T-helper 1 cell treated with Interleukin-12 subunit alpha and Interleukin-12 subunit beta and Interleukin-4 antibody, amounts not matched to agents 30 μg/mL and 1 μg/mL, for 36 hours (primary cell): ENCODE results near the gene LMX1B.

Experiments
- H3K27ac Mint-ChIP-seq: one replicate; pipeline ENCODE4 v1.8.0; 2021; ENCODE audit warnings: mild to moderate bottlenecking, mixed read lengths
- H3K27me3 Mint-ChIP-seq: one replicate; pipeline ENCODE4 v1.8.0; 2021; ENCODE audit warnings: low read depth, mixed read lengths
- H3K36me3 Mint-ChIP-seq: one replicate; pipeline ENCODE4 v1.8.0; 2021; ENCODE audit warnings: low read depth, mixed read lengths
- H3K4me1 Mint-ChIP-seq: one replicate; pipeline ENCODE4 v1.8.0; 2021; ENCODE audit warnings: low read depth, mixed read lengths
- H3K4me3 Mint-ChIP-seq: one replicate; pipeline ENCODE4 v1.8.0; 2021; ENCODE audit warnings: mild to moderate bottlenecking, moderate library complexity, mixed read lengths
- H3K9me3 Mint-ChIP-seq: one replicate; pipeline ENCODE4 v1.8.0; 2021; ENCODE audit warnings: mixed read lengths

The LMX1B gene

GRCh38 chr9:126663661-126664072, 49.9 kb downstream of the LMX1B start:
- H3K36me3 Mint-ChIP-seq = no peaks in the 10 kb centered on the region
- H3K27me3 Mint-ChIP-seq = peaks cover 17% of the 10 kb centered on the region
- no peaks in the 10 kb centered on the region for H3K4me1 Mint-ChIP-seq
- no peak overlapping the region for H3K4me3 Mint-ChIP-seq
- H3K27ac Mint-ChIP-seq = no peak overlapping the region
- no peaks in the 10 kb centered on the region for H3K9me3 Mint-ChIP-seq

- H3K27me3 Mint-ChIP-seq = peaks cover 17% of the 10 kb centered on the region
- H3K4me1 Mint-ChIP-seq = no peaks in the 10 kb centered on the region
- no peak overlapping the region for H3K27ac Mint-ChIP-seq
- H3K9me3 Mint-ChIP-seq = no peaks in the 10 kb centered on the region
- no peaks in the 10 kb centered on the region for H3K36me3 Mint-ChIP-seq
- H3K4me3 Mint-ChIP-seq = no peak overlapping the region
These were observed 51.3 kb downstream of the LMX1B start for GRCh38 chr9:126664900-126665643.

GRCh38 chr9:126665644-126666035, 51.9 kb downstream of the LMX1B start:
- Mint-ChIP-seq H3K4me3 (no peak overlapping the region), H3K27ac (no peak overlapping the region), H3K4me1 (no peaks in the 10 kb centered on the region), H3K36me3 (no peaks in the 10 kb centered on the region), H3K27me3 (peaks cover 17% of the 10 kb centered on the region), H3K9me3 (no peaks in the 10 kb centered on the region)

- Mint-ChIP-seq H3K9me3 (no peaks in the 10 kb centered on the region), H3K27ac (no peak overlapping the region), H3K27me3 (peaks cover 17% of the 10 kb centered on the region), H3K4me3 (no peak overlapping the region), H3K4me1 (no peaks in the 10 kb centered on the region), H3K36me3 (no peaks in the 10 kb centered on the region)
These were observed 52.6 kb downstream of the LMX1B start for GRCh38 chr9:126666155-126666803.

GRCh38 chr9:126667190-126668055, 53.7 kb downstream of the LMX1B start:
- Mint-ChIP-seq H3K36me3 (no peaks in the 10 kb centered on the region), H3K27ac (no peak overlapping the region), H3K4me3 (no peak overlapping the region), H3K27me3 (peaks cover 24% of the 10 kb centered on the region), H3K9me3 (no peaks in the 10 kb centered on the region), H3K4me1 (no peaks in the 10 kb centered on the region)

GRCh38 chr9:126668058-126668457, 54.3 kb downstream of the LMX1B start:
- Mint-ChIP-seq H3K4me3 (no peak overlapping the region), H3K36me3 (no peaks in the 10 kb centered on the region), H3K4me1 (no peaks in the 10 kb centered on the region), H3K9me3 (no peaks in the 10 kb centered on the region), H3K27me3 (peaks cover 28% of the 10 kb centered on the region), H3K27ac (no peak overlapping the region)

GRCh38 chr9:126669108-126669507, 55.4 kb downstream of the LMX1B start:
- H3K9me3 Mint-ChIP-seq = no peaks in the 10 kb centered on the region
- H3K36me3 Mint-ChIP-seq = no peaks in the 10 kb centered on the region
- no peaks in the 10 kb centered on the region for H3K4me1 Mint-ChIP-seq
- H3K27ac Mint-ChIP-seq = no peak overlapping the region
- H3K27me3 Mint-ChIP-seq = peaks cover 38% of the 10 kb centered on the region
- no peak overlapping the region for H3K4me3 Mint-ChIP-seq

GRCh38 chr9:126670270-126670669, 56.5 kb downstream of the LMX1B start:
- Mint-ChIP-seq H3K4me3 (no peak overlapping the region), H3K36me3 (no peaks in the 10 kb centered on the region), H3K9me3 (no peaks in the 10 kb centered on the region), H3K4me1 (no peaks in the 10 kb centered on the region), H3K27me3 (peaks cover 44% of the 10 kb centered on the region), H3K27ac (no peak overlapping the region)

GRCh38 chr9:126671381-126671831, 57.7 kb downstream of the LMX1B start:
- Mint-ChIP-seq H3K4me3 (no peak overlapping the region), H3K27ac (no peak overlapping the region), H3K4me1 (peaks cover 3% of the 10 kb centered on the region), H3K9me3 (no peaks in the 10 kb centered on the region), H3K27me3 (peaks cover 43% of the 10 kb centered on the region), H3K36me3 (no peaks in the 10 kb centered on the region)

- peaks cover 3% of the 10 kb centered on the region for H3K4me1 Mint-ChIP-seq
- no peaks in the 10 kb centered on the region for H3K36me3 Mint-ChIP-seq
- H3K27ac Mint-ChIP-seq = no peak overlapping the region
- peaks cover 46% of the 10 kb centered on the region for H3K27me3 Mint-ChIP-seq
- H3K4me3 Mint-ChIP-seq = no peak overlapping the region
- H3K9me3 Mint-ChIP-seq = no peaks in the 10 kb centered on the region
These were observed 58.3 kb downstream of the LMX1B start for GRCh38 chr9:126671983-126672382.

GRCh38 chr9:126672634-126673284, 59.0 kb downstream of the LMX1B start:
- peaks cover 54% of the 10 kb centered on the region for H3K27me3 Mint-ChIP-seq
- H3K4me1 Mint-ChIP-seq = peaks cover 3% of the 10 kb centered on the region
- no peak overlapping the region for H3K4me3 Mint-ChIP-seq

GRCh38 chr9:126673689-126674364, 60.1 kb downstream of the LMX1B start:
- Mint-ChIP-seq H3K27me3 (peaks cover 63% of the 10 kb centered on the region), H3K36me3 (no peaks in the 10 kb centered on the region), H3K4me3 (no peak overlapping the region), H3K9me3 (no peaks in the 10 kb centered on the region), H3K4me1 (peaks cover 3% of the 10 kb centered on the region), H3K27ac (no peak overlapping the region)

More at GRCh38 chr9:126672634-126673284, 59.0 kb downstream of the LMX1B start:
- Mint-ChIP-seq H3K27ac (no peak overlapping the region), H3K9me3 (no peaks in the 10 kb centered on the region), H3K36me3 (no peaks in the 10 kb centered on the region)

GRCh38 chr9:126674365-126675146, 60.8 kb downstream of the LMX1B start:
- H3K27me3 Mint-ChIP-seq = peaks cover 70% of the 10 kb centered on the region
- H3K36me3 Mint-ChIP-seq = no peaks in the 10 kb centered on the region
- H3K4me3 Mint-ChIP-seq = no peak overlapping the region
- no peak overlapping the region for H3K27ac Mint-ChIP-seq
- no peaks in the 10 kb centered on the region for H3K9me3 Mint-ChIP-seq
- peaks cover 3% of the 10 kb centered on the region for H3K4me1 Mint-ChIP-seq
